Vein endothelial cell (primary cell): Measurements from ENCODE around the gene LHFPL6. TPM values are rescaled to one million over a fixed set of nuclear protein-coding genes. Genes with fewer than 3 reads are reported as not detected.

ENCODE experiments used
- total RNA-seq: library from RNA; depleted of rRNA; stranded (reverse); fragments of >200 nt; gene quantifications from 2 replicates; pipeline ENCODE4 v1.2.3, GENCODE V29; 2012

The LHFPL6 gene
- total RNA-seq, result 20.6 and 21.7 TPM in 2 replicates

DNA sequence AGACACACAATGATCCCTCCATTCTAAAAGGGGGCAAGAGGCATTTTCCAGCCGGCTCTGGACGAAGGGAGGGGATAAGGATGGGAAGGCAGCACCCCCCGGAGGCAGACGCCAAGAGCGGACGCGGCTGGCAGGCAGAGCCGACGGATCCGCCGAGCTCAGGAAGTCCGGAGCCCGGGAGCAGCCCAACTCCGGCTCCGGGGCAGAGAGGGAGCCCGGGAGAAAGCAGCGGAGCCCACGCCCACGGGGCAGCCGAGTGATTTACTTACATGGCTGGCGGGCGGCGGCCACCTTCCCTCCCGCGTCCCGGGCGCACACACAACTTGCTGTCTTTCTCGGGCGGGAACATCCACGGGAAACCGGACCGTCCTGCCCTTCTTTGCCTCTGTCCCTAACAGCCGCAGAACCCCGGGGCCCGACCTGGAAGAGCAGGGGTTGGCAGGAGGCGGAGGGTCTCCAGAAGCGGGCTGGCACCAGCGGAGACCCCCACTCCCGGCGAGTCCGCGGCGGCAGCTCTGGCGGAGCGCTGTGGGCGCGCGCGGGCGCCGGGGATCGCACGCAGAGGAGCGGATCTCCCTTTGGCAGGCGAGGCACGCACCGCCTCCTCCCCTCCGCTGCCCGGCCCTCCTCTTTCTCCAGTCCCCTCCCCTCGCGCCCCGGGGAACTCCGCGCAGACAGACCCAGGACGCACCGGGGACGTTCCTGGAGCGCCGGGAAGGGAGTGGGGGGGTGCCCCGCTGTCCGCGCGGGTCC is at the start of gene LHFPL6:
TSS of gene LHFPL6 (minus strand) at position 580 of the 753 bp plus-strand sequence.

Other genes starting within 250 kb of the LHFPL6 start
- 20.8 and 22.9 TPM in 2 replicates for gene COG6, start 52.5 kb upstream of the LHFPL6 start, total RNA-seq